HG03457 (cell line): Measurements from ENCODE around the gene OR7G1.

ENCODE experiments used
- ATAC-seq: cut with Tn5 transposase; IDR thresholded peaks from one replicate; pipeline ENCODE4 v1.9.1; 2021; ENCODE audit warnings: moderate number of reproducible peaks; ENCODE audit not compliant: unreplicated experiment

OR7G1 gene

GRCh38 chr19:9115307-9115813, at the start of gene OR7G1:
Gene OR7G1, minus strand, starts transcription at chr19:9115763. Its CDS starts 0 bp downstream, at chr19:9115763.
- no peak for ATAC-seq

- ATAC-seq = no peak
Observed at GRCh38 chr19:9165261-9165660, 49.7 kb upstream of the OR7G1 start.

- ATAC-seq = no peak
Observed at GRCh38 chr19:9161427-9161826, 45.9 kb upstream of the OR7G1 start.

GRCh38 chr19:9159891-9160290, 44.3 kb upstream of the OR7G1 start:
- ATAC-seq = no peak

- ATAC-seq = no peak
Observed at GRCh38 chr19:9156304-9156703, 40.7 kb upstream of the OR7G1 start.

GRCh38 chr19:9155591-9155990, 40.0 kb upstream of the OR7G1 start:
- ATAC-seq = no peak

GRCh38 chr19:9151367-9151766, 35.8 kb upstream of the OR7G1 start:
- no peak for ATAC-seq

- no peak for ATAC-seq
Observed at GRCh38 chr19:9150650-9151049, 35.1 kb upstream of the OR7G1 start.

GRCh38 chr19:9149997-9150396, 34.4 kb upstream of the OR7G1 start:
- no peak for ATAC-seq

GRCh38 chr19:9148697-9149096, 33.1 kb upstream of the OR7G1 start:
- no peak for ATAC-seq

- no peak for ATAC-seq
Observed at GRCh38 chr19:9146882-9147281, 31.3 kb upstream of the OR7G1 start.

- ATAC-seq = no peak
Observed at GRCh38 chr19:9144920-9145319, 29.4 kb upstream of the OR7G1 start.

- peak; percentile 66 for ATAC-seq
Observed at GRCh38 chr19:9140159-9140874, 24.8 kb upstream of the OR7G1 start, which contains the start of gene ZNF317. Gene ZNF317, plus strand, starts transcription at chr19:9140397. Its CDS starts 15,620 bp downstream, at chr19:9156017.

GRCh38 chr19:9139609-9140158, 24.1 kb upstream of the OR7G1 start:
- peak; percentile 9 for ATAC-seq

GRCh38 chr19:9132422-9132821, 16.9 kb upstream of the OR7G1 start:
- ATAC-seq = no peak

GRCh38 chr19:9130965-9131364, 15.4 kb upstream of the OR7G1 start:
- no peak for ATAC-seq

GRCh38 chr19:9128171-9128570, 12.6 kb upstream of the OR7G1 start:
- ATAC-seq = no peak

- no peak for ATAC-seq
Observed at GRCh38 chr19:9126900-9127405, 11.4 kb upstream of the OR7G1 start, which contains the start of gene OR7G3. Gene OR7G3, minus strand, starts transcription at chr19:9126950. Its CDS starts 0 bp downstream, at chr19:9126950.

GRCh38 chr19:9116547-9116946, 984 bp upstream of the OR7G1 start:
- ATAC-seq = no peak

- ATAC-seq = no peak
Observed at GRCh38 chr19:9109959-9110358, 5.6 kb downstream of the OR7G1 start.

GRCh38 chr19:9107375-9107774, 8.2 kb downstream of the OR7G1 start, which contains the start of gene OR7G2:
Gene OR7G2, minus strand, starts transcription at chr19:9107475. Its CDS starts 4,232 bp downstream, at chr19:9103243.
- no peak for ATAC-seq

GRCh38 chr19:9086761-9087160, 28.8 kb downstream of the OR7G1 start, which contains the start of gene OR1M1:
Gene OR1M1, plus strand, starts transcription at chr19:9087061. Its CDS starts 6,184 bp downstream, at chr19:9093245.
- no peak for ATAC-seq
